Vagina (tissue), 2 donors: ENCODE measurements around the gene CERCAM.

Experiments
- POLR2A ChIP-seq, 2 donors: fragments of 450-650 bp; IDR thresholded peaks; one replicate each; pipeline ENCODE4 v1.6.1; 2017; ENCODE audit warnings: antibody characterized with exemption in 2 of 2, mild to moderate bottlenecking in 2 of 2, moderate library complexity in 2 of 2
- POLR2AphosphoS5 ChIP-seq, 2 donors: sonication (generic); formaldehyde crosslinking; IDR thresholded peaks; one replicate each; pipeline ENCODE4 v1.9.0; 2017; ENCODE audit warnings: antibody characterized with exemption in 2 of 2, mild to moderate bottlenecking in 2 of 2, low read depth in 1 of 2; ENCODE audit not compliant: insufficient read depth in 1 of 2
- TF ChIP-seq, protein P1 (sequence below), 3 experiments: fragments of 450-650 bp in 2 of 3; fragments of 200-600 bp in 1 of 3; sonication (generic) in 1 of 3; IDR thresholded peaks; one replicate each; pipeline ENCODE4 v1.5.1; 2017 to 2019; ENCODE audit warnings: antibody characterized with exemption in 3 of 3, mild to moderate bottlenecking in 2 of 3, moderate library complexity in 2 of 3

DNA sequence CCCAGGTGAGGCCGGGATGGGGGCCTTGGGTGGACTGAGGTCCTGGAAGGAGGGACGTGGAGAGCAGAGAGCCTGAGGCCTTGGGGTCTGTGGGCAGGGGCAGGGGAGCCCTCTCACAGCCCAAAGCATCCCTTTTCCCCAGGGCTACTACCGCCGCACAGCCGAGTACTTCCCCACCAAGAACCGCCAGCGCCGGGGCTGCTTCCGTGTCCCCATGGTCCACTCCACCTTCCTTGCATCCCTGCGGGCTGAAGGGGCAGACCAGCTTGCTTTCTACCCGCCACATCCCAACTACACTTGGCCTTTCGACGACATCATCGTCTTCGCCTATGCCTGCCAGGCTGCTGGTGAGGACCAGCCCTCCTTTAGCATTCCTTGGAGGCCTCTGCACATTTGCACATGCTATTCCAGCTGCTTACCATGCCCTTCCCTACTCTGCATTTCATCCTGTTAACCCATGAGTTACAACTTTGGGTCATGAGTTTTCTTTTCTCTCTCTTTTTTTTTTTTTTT, 3.7 kb downstream of the CERCAM start:
- TF ChIP-seq, protein P1, sequence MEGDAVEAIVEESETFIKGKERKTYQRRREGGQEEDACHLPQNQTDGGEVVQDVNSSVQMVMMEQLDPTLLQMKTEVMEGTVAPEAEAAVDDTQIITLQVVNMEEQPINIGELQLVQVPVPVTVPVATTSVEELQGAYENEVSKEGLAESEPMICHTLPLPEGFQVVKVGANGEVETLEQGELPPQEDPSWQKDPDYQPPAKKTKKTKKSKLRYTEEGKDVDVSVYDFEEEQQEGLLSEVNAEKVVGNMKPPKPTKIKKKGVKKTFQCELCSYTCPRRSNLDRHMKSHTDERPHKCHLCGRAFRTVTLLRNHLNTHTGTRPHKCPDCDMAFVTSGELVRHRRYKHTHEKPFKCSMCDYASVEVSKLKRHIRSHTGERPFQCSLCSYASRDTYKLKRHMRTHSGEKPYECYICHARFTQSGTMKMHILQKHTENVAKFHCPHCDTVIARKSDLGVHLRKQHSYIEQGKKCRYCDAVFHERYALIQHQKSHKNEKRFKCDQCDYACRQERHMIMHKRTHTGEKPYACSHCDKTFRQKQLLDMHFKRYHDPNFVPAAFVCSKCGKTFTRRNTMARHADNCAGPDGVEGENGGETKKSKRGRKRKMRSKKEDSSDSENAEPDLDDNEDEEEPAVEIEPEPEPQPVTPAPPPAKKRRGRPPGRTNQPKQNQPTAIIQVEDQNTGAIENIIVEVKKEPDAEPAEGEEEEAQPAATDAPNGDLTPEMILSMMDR (IDR thresholded peaks at IDR 0.05): no peak
- no peak for TF ChIP-seq POLR2A (IDR thresholded peaks at IDR 0.05)
- TF ChIP-seq POLR2AphosphoS5 (IDR thresholded peaks at IDR 0.05; ENCODE audit: insufficient read depth in 1 of 2, low read depth in 1 of 2): no peak
